ENCODE data around the gene VIPR2.

The VIPR2 gene

DNA sequence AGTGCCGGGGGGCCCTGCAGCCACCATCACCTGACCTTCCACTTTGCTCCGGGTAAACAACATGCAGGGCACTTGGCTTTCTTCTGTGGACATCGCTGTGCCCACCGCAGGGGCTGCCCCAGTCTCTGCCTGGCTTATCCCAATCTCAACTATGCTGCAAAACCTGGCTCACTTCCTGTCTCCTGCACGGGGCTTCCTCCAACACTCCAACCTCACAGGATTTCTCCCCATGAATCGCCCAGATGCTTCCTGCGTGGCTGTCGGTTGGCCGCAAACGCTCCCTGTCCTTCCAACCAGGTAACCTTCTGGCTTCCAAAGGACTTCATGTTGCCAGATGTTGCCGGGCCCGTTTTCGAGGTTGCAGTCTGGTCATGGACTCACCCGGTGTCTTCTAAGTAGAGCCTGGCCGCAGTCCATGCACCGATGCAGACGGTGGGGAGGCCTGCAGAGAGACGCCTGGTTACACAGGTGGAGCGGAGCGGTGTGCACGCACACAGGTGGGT is 109.0 kb downstream of the VIPR2 start:
- DNase-seq: no peak

- no peak for DNase-seq
Measured at GRCh38 chr7:159034988-159035387, 109.7 kb downstream of the VIPR2 start.

DNA sequence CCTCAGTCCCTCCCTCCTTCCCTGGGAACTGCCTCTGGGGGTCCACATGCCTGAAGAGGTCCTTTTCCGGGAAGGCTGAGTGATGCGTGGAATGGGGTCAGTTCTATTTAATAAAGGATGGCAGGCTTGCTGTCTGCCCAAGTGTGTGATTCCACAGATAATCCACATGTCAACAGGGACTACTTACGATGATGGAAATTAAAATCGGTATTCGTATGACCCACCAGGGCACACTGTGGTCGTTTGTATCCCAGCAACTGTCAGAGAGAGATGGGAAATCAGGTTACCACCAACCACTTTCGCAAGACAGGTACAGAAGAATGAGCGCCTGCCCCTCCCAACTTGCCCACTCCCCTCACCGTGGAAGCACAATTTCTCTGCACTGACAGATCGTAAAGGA is 110.3 kb downstream of the VIPR2 start:
- DNase-seq: no peak

GRCh38 chr7:159033956-159034355 is 110.7 kb downstream of the VIPR2 start:
- no peak for DNase-seq

DNA sequence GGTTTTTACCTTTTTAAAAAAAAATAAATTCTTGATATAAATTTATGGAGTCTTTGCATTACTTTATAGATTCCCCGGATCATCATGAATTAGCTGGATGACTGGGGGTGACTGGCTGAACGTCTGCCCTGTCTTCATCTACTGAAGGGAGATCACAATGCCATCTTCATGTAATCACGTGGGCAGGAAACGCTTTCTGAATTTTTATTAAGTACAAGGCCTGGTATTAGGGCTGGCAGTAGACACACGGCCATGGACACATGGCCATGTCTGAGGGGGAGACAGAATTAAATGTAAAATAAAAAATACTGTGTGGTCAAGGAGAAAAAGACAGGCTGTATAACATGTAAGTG is 111.2 kb downstream of the VIPR2 start:
- no peak for DNase-seq

- DNase-seq: no peak
Measured at GRCh38 chr7:159032753-159033472, 111.8 kb downstream of the VIPR2 start.

DNA sequence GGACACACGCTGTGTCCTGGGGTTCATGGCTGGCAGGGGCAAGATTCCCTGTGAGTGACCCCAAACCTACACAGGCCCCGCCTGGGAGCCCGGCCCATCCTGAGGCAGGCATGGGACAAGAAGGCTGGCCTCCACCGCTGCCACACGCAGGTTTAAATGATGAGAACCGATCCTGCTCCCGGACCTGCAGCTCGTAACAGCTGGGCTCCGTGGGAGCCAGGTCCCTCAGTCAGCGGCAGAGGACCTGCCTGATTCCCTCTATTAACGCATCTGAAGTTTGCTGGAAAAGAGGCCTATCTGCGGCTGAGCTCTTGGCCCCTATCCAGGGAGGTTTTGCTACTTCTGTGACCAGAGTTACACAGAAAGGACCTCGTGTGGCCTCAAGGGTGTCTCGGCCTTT is 112.3 kb downstream of the VIPR2 start:
- no peak for DNase-seq

- DNase-seq: no peak
Measured at GRCh38 chr7:159031750-159032149, 112.9 kb downstream of the VIPR2 start.

DNA sequence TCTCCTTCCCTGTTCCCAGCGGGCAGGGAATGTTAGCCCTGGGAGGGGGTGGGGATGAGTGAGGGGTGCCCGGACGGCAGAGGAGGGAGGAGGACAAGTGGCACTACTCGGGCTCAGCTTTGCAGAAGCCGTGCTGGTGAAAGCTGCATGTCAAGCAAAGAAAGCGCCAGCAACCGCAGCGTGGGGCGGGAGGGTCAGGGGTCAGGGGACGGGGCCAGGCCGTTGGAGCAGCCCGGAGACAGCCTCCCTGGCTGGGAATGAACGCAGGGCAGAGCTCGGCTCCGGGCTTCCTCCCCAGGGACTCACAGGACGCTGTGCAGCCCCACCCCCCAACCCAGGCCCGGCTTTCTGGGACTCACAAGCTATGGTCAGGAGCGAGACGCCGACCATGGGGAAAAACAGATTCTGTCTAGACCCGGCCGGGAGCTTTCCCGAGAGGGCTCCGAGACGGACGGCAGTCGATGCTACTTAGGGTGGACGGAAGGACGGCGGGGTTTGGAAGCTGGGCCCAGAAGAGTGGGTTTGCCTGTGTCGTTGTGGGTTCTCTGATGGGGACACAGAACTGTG is 113.4 kb downstream of the VIPR2 start:
- DNase-seq: no peak

DNA sequence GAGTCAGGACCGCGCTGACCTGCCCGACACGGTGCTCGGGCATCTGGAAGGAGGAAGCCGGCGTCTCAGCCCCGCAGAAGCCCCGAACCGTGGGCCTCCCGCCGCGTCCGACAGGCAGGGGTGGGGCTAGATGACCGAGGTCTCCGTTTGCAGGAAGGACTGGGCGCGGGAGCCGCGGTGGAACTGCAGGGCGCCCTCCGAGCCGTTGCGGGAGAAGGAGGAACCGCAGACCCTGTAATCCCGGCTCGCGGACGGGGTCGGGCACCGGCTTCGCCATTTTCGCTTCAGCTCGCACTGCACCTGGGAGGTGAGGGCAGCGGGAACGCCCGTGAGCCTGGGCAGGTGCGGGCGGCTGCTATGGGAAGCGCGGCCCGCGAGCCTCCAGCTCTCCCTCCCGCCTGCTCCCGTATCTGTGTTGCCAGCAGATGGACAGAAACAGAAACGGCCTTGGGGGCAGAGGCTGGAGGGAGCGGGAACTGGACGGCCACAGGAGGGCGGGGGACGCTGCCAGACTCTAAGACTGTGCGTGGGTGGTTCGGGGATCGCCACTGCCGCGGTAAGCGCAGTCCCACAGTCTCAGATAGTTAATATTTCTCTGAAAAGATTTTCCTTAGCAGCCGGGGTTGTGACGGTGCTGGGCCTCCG is 114.1 kb downstream of the VIPR2 start:
- peak; percentile 48 for DNase-seq

GRCh38 chr7:159028508-159029401 is 115.9 kb downstream of the VIPR2 start:
- DNase-seq: no peak

- peak; percentile 76 for DNase-seq
Measured at GRCh38 chr7:159027789-159028507, 116.7 kb downstream of the VIPR2 start.

GRCh38 chr7:159027056-159027788 is 117.4 kb downstream of the VIPR2 start:
- DNase-seq: no peak

GRCh38 chr7:159026271-159027055 is 118.2 kb downstream of the VIPR2 start:
- DNase-seq: no peak

DNA sequence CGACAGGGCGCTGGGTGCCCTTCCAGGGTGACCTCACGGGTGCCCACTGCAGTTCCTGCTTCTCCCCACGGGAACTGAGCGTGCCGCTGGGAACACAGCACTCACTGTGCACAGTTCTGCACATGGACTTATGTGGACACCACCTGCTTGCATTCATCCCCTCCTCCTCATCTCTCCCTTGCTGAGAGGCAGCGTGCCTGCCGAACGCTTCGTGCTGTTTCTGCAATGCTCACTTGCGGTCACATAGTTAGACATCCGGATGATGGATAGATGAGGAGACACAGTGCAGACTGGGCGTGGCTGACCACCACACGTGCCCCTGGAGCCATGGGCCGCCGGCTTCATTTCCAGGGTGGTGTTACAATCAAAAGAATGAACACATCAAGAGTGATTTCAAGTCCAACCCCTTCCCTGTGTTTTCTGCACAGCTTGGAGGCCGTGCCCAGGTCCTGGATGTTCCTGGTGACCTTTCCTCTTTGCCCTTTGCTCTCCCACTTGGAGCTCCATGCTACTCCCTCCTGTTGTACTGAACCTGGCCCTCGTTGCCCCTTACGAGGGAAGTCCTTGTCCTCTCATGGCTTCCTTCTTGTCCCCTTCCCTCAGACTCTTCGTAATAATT is 119.4 kb downstream of the VIPR2 start:
- no peak for DNase-seq

GRCh38 chr7:159024280-159024951 is 120.3 kb downstream of the VIPR2 start:
- no peak for DNase-seq

DNA sequence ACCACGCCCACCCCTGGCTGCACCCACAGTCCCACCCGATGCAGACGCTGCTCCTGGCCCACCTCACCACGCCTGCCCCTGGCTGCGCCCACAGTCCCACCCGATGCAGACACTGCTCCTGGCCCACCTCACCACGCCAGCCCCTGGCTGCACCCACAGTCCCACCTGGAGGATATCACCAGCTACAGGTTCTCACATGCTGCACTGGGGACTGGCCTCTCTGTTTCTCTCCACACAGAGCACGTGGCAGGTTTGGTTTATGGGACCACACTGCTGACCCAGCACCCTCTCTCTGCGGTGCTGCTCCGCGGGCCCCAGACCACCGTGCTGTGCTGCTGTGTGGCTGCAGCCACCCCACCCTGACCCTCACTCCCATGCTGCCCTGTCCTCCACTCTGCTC is 120.9 kb downstream of the VIPR2 start:
- DNase-seq: no peak

DNA sequence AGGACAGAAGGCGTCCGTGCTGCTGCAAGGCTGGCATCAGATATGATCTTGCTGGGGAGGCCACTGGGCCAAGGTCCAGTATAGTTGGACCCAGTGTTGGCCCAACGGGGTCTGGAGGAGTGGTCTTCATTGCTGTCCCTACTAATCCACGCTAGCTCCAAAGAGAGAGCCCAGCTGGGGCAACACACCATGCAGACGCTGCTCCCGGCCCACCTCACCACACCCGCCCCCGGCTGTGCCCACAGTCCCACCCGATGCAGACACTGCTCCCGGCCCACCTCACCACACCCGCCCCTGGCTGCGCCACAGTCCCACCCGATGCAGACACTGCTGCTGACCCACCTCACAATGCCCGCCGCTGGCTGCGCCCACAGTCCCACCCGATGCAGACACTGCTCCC is 121.5 kb downstream of the VIPR2 start:
- DNase-seq: no peak

DNA sequence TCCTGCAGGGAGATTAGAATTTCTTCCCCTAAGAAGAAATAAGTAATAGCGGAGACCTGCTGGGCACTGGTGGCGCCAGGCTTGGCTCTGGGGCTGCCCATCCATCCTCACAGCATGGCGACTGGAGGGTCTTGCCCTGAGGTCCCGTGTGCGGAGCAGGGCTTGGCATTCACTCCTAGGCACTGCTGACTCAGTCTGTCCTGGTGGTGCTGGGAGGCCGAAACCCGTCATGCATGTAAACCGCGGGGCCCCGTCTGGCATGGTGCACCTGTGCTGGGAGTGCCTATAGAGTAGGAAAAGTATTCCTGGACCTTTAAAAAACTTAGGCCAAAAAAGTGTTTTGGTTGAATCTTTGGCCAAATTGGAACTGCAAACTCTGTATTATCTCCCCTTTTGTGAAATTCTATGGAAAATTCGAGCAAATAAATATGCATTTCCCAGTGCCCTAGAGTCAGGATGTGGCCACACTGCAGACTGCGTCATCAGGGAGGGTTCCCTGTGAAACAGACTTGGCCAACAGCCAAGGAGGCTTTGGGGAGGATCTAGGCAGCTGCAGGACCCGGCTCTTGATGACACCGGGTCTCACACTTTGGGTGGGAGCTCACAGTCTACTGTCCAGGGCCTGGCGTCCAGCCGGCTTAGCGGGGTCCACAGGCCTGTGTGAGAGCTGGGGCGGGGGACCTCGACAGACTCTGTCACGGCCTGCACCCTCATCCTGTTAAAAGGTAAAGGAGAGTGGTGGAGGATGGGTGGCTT is 122.3 kb downstream of the VIPR2 start:
- no peak for DNase-seq
